Osteocyte (in vitro differentiated cells): ENCODE measurements around the gene ZNF100. TPM values are rescaled to one million over a fixed set of nuclear protein-coding genes. Genes with fewer than 3 reads are reported as not detected.
"Not testable (repeated sequence)": the region's sequence is repeated elsewhere in the genome, so short reads cannot be mapped to it uniquely, and the experiment has no call there.

Source experiments
- DNase-seq: peaks from one replicate; pipeline ENCODE4 v3.0.0; 2021; ENCODE audit warnings: mixed read lengths; ENCODE audit not compliant: unreplicated experiment; ENCODE audit errors: extremely low spot score
- H3K27ac Mint-ChIP-seq: one replicate; pipeline ENCODE4 v1.8.0; 2021; ENCODE audit warnings: mild to moderate bottlenecking, mixed read lengths; ENCODE audit not compliant: unreplicated experiment
- H3K27me3 Mint-ChIP-seq: one replicate; pipeline ENCODE4 v1.8.0; 2021; ENCODE audit warnings: mixed read lengths; ENCODE audit not compliant: unreplicated experiment
- H3K36me3 Mint-ChIP-seq: one replicate; pipeline ENCODE4 v1.8.0; 2021; ENCODE audit warnings: mixed read lengths; ENCODE audit not compliant: unreplicated experiment
- H3K4me1 Mint-ChIP-seq: one replicate; pipeline ENCODE4 v1.8.0; 2021; ENCODE audit warnings: mixed read lengths; ENCODE audit not compliant: unreplicated experiment
- H3K4me3 Mint-ChIP-seq: one replicate; pipeline ENCODE4 v1.8.0; 2021; ENCODE audit warnings: mild to moderate bottlenecking, moderate library complexity, mixed read lengths; ENCODE audit not compliant: unreplicated experiment
- H3K9me3 Mint-ChIP-seq: one replicate; pipeline ENCODE4 v1.8.0; 2021; ENCODE audit warnings: mixed read lengths; ENCODE audit not compliant: unreplicated experiment
- CTCF ChIP-seq: fragments of 200-600 bp; sonication (generic); IDR thresholded peaks from 2 replicates; pipeline ENCODE4 v1.5.0; 2021; ENCODE audit warnings: antibody characterized with exemption, mild to moderate bottlenecking, moderate library complexity
- long read RNA-seq: library from polyadenylated mRNA; unstranded; transcript quantifications from one replicate; pipeline ENCODE4 v2.0.0, GENCODE V29; 2021
- total RNA-seq: library from RNA; stranded (reverse); gene quantifications from 2 replicates; pipeline ENCODE4 v1.2.1, GENCODE V29; 2021

Gene ZNF100
- total RNA-seq = 6.3 and 8.8 TPM in 2 replicates
- long read RNA-seq, full-length matches to known transcripts = 2 of 8 reads
- long read RNA-seq, partial matches to known transcripts = 2 of 8 reads
- long read RNA-seq, other reads (novel, unspliced or antisense) = 4 of 8 reads

- peak; percentile 95 for DNase-seq
- Mint-ChIP-seq H3K9me3 (peaks cover 10% of the 10 kb centered on the region), H3K27me3 (no peaks in the 10 kb centered on the region), H3K4me1 (peaks cover 15% of the 10 kb centered on the region), H3K27ac (peak within 1 kb of the TSS; percentile 99), H3K4me3 (peak within 1 kb of the TSS; percentile 92), H3K36me3 (peaks cover 17% of the 10 kb centered on the region)
- TF ChIP-seq CTCF = no peak
These were observed at the start of gene ZNF100 for GRCh38 chr19:21767065-21767800. TSS of gene ZNF100 (minus strand) at chr19:21767579. CDS start at chr19:21767429, 150 bp downstream.

GRCh38 chr19:21812448-21812847 lies 45.1 kb upstream of the ZNF100 start:
- H3K9me3 Mint-ChIP-seq = peaks cover 35% of the 10 kb centered on the region
- peaks cover 88% of the 10 kb centered on the region for H3K36me3 Mint-ChIP-seq
- DNase-seq = no peak
- TF ChIP-seq CTCF = no peak
- H3K4me1 Mint-ChIP-seq = no peaks in the 10 kb centered on the region
- no peak overlapping the region for H3K4me3 Mint-ChIP-seq
- H3K27ac Mint-ChIP-seq = no peak overlapping the region
- no peaks in the 10 kb centered on the region for H3K27me3 Mint-ChIP-seq

- peaks cover 72% of the 10 kb centered on the region for H3K36me3 Mint-ChIP-seq
- H3K4me1 Mint-ChIP-seq, DNase-seq, H3K27ac Mint-ChIP-seq, H3K4me3 Mint-ChIP-seq, H3K27me3 Mint-ChIP-seq: not testable (repeated sequence)
- H3K9me3 Mint-ChIP-seq = peaks cover 35% of the 10 kb centered on the region
These were observed 41.1 kb upstream of the ZNF100 start for GRCh38 chr19:21808400-21809000.

- no peak overlapping the region for H3K27ac Mint-ChIP-seq
- peaks cover 37% of the 10 kb centered on the region for H3K9me3 Mint-ChIP-seq
- TF ChIP-seq CTCF = no peak
- no peak overlapping the region for H3K4me3 Mint-ChIP-seq
- no peaks in the 10 kb centered on the region for H3K4me1 Mint-ChIP-seq
- DNase-seq = no peak
- no peaks in the 10 kb centered on the region for H3K27me3 Mint-ChIP-seq
- no peaks in the 10 kb centered on the region for H3K36me3 Mint-ChIP-seq
These were observed 22.2 kb upstream of the ZNF100 start for GRCh38 chr19:21789466-21790085.

GRCh38 chr19:21786936-21787335 lies 19.6 kb upstream of the ZNF100 start:
- no peaks in the 10 kb centered on the region for H3K36me3 Mint-ChIP-seq
- no peaks in the 10 kb centered on the region for H3K27me3 Mint-ChIP-seq
- H3K4me3 Mint-ChIP-seq = no peak overlapping the region
- H3K27ac Mint-ChIP-seq = no peak overlapping the region
- H3K9me3 Mint-ChIP-seq = peaks cover 43% of the 10 kb centered on the region
- no peaks in the 10 kb centered on the region for H3K4me1 Mint-ChIP-seq
- TF ChIP-seq CTCF = no peak
- no peak for DNase-seq

- not testable (repeated sequence) for H3K4me1 Mint-ChIP-seq, H3K36me3 Mint-ChIP-seq, H3K27ac Mint-ChIP-seq, H3K4me3 Mint-ChIP-seq, DNase-seq, H3K27me3 Mint-ChIP-seq
- peaks cover 13% of the 10 kb centered on the region for H3K9me3 Mint-ChIP-seq
These were observed 8.4 kb upstream of the ZNF100 start for GRCh38 chr19:21775792-21776191.

GRCh38 chr19:21766705-21767064 lies 694 bp downstream of the ZNF100 start:
- Mint-ChIP-seq H3K9me3 (peaks cover 10% of the 10 kb centered on the region), H3K27ac (peak overlapping the region; percentile 99), H3K4me3 (peak overlapping the region; percentile 92), H3K4me1 (peaks cover 15% of the 10 kb centered on the region), H3K36me3 (peaks cover 23% of the 10 kb centered on the region)
- DNase-seq, H3K27me3 Mint-ChIP-seq: not testable (repeated sequence)
